HepG2 (cell line): ENCODE results near the gene MCRIP2. TPM values are rescaled to one million over a fixed set of nuclear protein-coding genes. Genes with fewer than 3 reads are reported as not detected.

Source experiments
- ARID2 ChIP-seq: sonication (generic); formaldehyde crosslinking; IDR thresholded peaks from 2 replicates; pipeline ENCODE4 v1.8.1; 2022; ENCODE audit warnings: mild to moderate bottlenecking, missing genetic modification reagents, borderline replicate concordance
- CC2D1A ChIP-seq: sonication (generic); formaldehyde crosslinking; IDR thresholded peaks from 2 replicates; pipeline ENCODE4 v1.8.1; 2023; ENCODE audit warnings: mild to moderate bottlenecking, missing genetic modification reagents
- EP300 ChIP-seq, 3 experiments: sonication (generic) in 1 of 3; formaldehyde crosslinking in 1 of 3; IDR thresholded peaks; 2 replicates each; pipeline versions ENCODE4 v1.5.1 to v1.6.1; 2011 to 2020; ENCODE audit warnings: low read depth in 2 of 3, low read length in 2 of 3, borderline replicate concordance in 1 of 3, improper control_type of control experiment in 1 of 3, mild to moderate bottlenecking in 1 of 3, missing genetic modification reagents in 1 of 3, moderate library complexity in 1 of 3
- FOXK1 ChIP-seq: sonication (generic); formaldehyde crosslinking; IDR thresholded peaks from 2 replicates; pipeline ENCODE4 v1.4.0; 2020; ENCODE audit warnings: low read depth, missing genetic modification reagents, borderline replicate concordance
- HES4 ChIP-seq: sonication (generic); formaldehyde crosslinking; IDR thresholded peaks from 2 replicates; pipeline ENCODE4 v1.9.0; 2021; ENCODE audit warnings: mild to moderate bottlenecking, missing genetic modification reagents, borderline replicate concordance
- KLF12 ChIP-seq: sonication (generic); formaldehyde crosslinking; IDR thresholded peaks from 2 replicates; pipeline ENCODE4 v1.4.0; 2020; ENCODE audit warnings: missing genetic modification reagents, borderline replicate concordance
- MAZ ChIP-seq, 2 experiments: sonication (generic) in 1 of 2; formaldehyde crosslinking in 1 of 2; IDR thresholded peaks; 2 replicates each; pipeline versions ENCODE4 v1.5.0 to v1.6.1; 2012 to 2020; ENCODE audit warnings: low read depth in 2 of 2, mild to moderate bottlenecking in 2 of 2, borderline replicate concordance in 1 of 2, improper control_type of control experiment in 1 of 2, low read length in 1 of 2, missing genetic modification reagents in 1 of 2, moderate library complexity in 1 of 2
- MXI1 ChIP-seq: IDR thresholded peaks from 3 replicates; pipeline ENCODE4 v1.6.1; 2012; ENCODE audit warnings: low read depth, low read length, inconsistent platforms, borderline replicate concordance
- NKX3-1 ChIP-seq: sonication (generic); formaldehyde crosslinking; IDR thresholded peaks from 2 replicates; pipeline ENCODE4 v1.5.0; 2020; ENCODE audit warnings: missing genetic modification reagents
- NR2F2 ChIP-seq: IDR thresholded peaks from 2 replicates; pipeline ENCODE4 v1.6.1; 2012; ENCODE audit warnings: low read depth, inconsistent platforms, borderline replicate concordance
- RBFOX2 ChIP-seq: fragments of 200-400 bp; formaldehyde crosslinking; IDR thresholded peaks from 2 replicates; pipeline ENCODE4 v1.6.1; 2017; ENCODE audit warnings: low read depth, mild to moderate bottlenecking, low read length
- SALL2 ChIP-seq: sonication (generic); formaldehyde crosslinking; IDR thresholded peaks from 2 replicates; pipeline ENCODE4 v1.8.1; 2023; ENCODE audit warnings: mild to moderate bottlenecking, missing genetic modification reagents, inconsistent platforms
- SKI ChIP-seq: fragments of 450-650 bp; IDR thresholded peaks from one replicate; pipeline ENCODE4 v1.6.1; 2018; ENCODE audit warnings: mild to moderate bottlenecking; ENCODE audit not compliant: partially characterized antibody
- XRCC5 ChIP-seq: fragments of 200-400 bp; formaldehyde crosslinking; optimal IDR thresholded peaks from 2 replicates; pipeline ENCODE3; 2017; ENCODE audit warnings: mild to moderate bottlenecking, low read length
- ZMAT3 ChIP-seq: sonication (generic); formaldehyde crosslinking; conservative IDR thresholded peaks from 2 replicates; pipeline ENCODE4 v1.7.0; 2021; ENCODE audit warnings: missing genetic modification reagents
- ZNF329 ChIP-seq: sonication (generic); formaldehyde crosslinking; IDR thresholded peaks from 2 replicates; pipeline ENCODE4 v1.9.0; 2021; ENCODE audit warnings: low read depth, mild to moderate bottlenecking, missing genetic modification reagents
- ZNF430 ChIP-seq: sonication (generic); formaldehyde crosslinking; IDR thresholded peaks from 2 replicates; pipeline ENCODE4 v1.9.0; 2021; ENCODE audit warnings: mild to moderate bottlenecking, missing genetic modification reagents
- polyA plus RNA-seq, 8 experiments: library from polyadenylated mRNA; depleted of rRNA in 3 of 8; stranded (reverse) in 7 of 8; unstranded in 1 of 8; fragments of >200 nt; fragmentation: Illumina TruSeq in 4 of 8; extraction: Trizol in 4 of 8; gene quantifications; 2 replicates each; pipeline versions ENCODE4 v1.2.1 to v1.2.3, GENCODE V29; 2011 to 2016; ENCODE audit warnings: low read depth in 4 of 8, missing spikeins in 1 of 8, mixed read lengths in 1 of 8; ENCODE audit not compliant: insufficient read depth in 1 of 8
- total RNA-seq, 5 experiments: library from RNA; depleted of rRNA; stranded (reverse); fragments of >200 nt; fragmentation: Illumina TruSeq; extraction: Trizol; gene quantifications; 2 replicates each; pipeline ENCODE4 v1.2.3, GENCODE V29; 2016; ENCODE audit warnings: low read depth in 1 of 5
- TF ChIP-seq, protein P1 (sequence below): sonication (generic); formaldehyde crosslinking; conservative IDR thresholded peaks from 2 replicates; pipeline ENCODE4 v1.4.0; 2020; ENCODE audit warnings: mild to moderate bottlenecking, missing genetic modification reagents, moderate library complexity
- TF ChIP-seq, protein P2 (sequence below): sonication (generic); formaldehyde crosslinking; IDR thresholded peaks from 2 replicates; pipeline ENCODE4 v1.8.1; 2023; ENCODE audit warnings: missing genetic modification reagents, mild to moderate bottlenecking, borderline replicate concordance
- TF ChIP-seq, protein P3 (sequence below): sonication (generic); formaldehyde crosslinking; IDR thresholded peaks from 2 replicates; pipeline ENCODE4 v1.9.0; 2022; ENCODE audit warnings: low read depth, missing genetic modification reagents
- TF ChIP-seq, protein P4 (sequence below): sonication (generic); formaldehyde crosslinking; IDR thresholded peaks from 2 replicates; pipeline ENCODE4 v1.8.1; 2023; ENCODE audit warnings: mild to moderate bottlenecking, missing genetic modification reagents

MCRIP2 gene
- total and polyA plus RNA-seq, 2 of the 13 experiments (the other 11 are each of a cell fraction or from before 2014, with no cell fraction given), result 39.6 to 76.7 TPM

DNA sequence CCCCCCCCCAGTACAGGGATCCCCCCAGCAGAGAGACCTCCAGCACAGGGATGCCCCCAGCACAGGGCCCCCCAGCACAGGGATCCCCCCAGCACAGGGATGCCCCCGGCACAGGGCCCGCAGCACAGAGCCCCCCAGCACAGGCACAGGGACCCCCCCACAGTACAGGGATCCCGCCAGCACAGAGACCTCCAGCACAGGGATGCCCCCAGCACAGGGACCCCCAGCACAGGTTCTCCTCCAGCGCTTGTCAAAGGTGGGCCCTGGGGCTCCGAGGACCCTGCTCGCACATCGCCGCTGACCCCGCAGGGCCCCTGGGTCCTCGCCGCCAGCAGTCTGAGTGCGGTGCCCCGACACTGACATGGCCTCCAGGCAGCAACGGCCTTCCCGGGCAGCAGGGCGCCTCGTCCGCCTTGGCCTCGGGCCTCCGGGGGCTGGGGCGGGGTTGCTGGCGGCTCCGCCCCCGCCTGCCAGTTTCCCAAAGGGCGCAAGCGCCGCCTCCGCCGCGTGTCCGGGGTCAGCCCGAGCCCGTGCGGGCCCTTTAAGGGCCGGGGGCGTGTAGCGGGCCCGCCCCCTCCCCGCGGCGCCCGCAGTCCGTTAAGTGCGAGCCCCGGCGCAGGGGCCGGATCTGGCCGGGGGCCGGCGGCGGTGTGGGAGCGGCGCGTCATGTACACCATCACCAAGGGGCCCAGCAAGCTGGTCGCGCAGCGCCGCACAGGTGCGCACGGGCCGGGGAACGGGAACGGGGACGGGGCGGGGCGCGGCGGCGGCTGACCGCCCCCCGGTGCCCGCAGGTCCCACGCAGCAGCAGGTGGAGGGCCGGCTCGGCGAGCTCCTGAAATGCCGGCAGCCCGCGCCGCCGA, at the start of gene MCRIP2 (continued):
- TF ChIP-seq, protein P1, sequence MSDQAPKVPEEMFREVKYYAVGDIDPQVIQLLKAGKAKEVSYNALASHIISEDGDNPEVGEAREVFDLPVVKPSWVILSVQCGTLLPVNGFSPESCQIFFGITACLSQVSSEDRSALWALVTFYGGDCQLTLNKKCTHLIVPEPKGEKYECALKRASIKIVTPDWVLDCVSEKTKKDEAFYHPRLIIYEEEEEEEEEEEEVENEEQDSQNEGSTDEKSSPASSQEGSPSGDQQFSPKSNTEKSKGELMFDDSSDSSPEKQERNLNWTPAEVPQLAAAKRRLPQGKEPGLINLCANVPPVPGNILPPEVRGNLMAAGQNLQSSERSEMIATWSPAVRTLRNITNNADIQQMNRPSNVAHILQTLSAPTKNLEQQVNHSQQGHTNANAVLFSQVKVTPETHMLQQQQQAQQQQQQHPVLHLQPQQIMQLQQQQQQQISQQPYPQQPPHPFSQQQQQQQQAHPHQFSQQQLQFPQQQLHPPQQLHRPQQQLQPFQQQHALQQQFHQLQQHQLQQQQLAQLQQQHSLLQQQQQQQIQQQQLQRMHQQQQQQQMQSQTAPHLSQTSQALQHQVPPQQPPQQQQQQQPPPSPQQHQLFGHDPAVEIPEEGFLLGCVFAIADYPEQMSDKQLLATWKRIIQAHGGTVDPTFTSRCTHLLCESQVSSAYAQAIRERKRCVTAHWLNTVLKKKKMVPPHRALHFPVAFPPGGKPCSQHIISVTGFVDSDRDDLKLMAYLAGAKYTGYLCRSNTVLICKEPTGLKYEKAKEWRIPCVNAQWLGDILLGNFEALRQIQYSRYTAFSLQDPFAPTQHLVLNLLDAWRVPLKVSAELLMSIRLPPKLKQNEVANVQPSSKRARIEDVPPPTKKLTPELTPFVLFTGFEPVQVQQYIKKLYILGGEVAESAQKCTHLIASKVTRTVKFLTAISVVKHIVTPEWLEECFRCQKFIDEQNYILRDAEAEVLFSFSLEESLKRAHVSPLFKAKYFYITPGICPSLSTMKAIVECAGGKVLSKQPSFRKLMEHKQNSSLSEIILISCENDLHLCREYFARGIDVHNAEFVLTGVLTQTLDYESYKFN, result peak; percentile 30; the same call in 1 of the 2 replicates
- TF ChIP-seq FOXK1 (CRISPR knock-in tag) (0 out of 2 replicates have a peak, but pooled peaks have one; percentile 33), KLF12 (no peak), NKX3-1 (CRISPR knock-in tag) (0 out of 2 replicates have a peak, but pooled peaks have one; percentile 13), ARID2 (CRISPR knock-in tag) (no peak), ZMAT3 (CRISPR knock-in tag) (no peak; the same call in 1 of the 2 replicates), SKI (peak; percentile 8), MXI1 (peak; percentile 87; the same call in 1 of the 3 replicates), NR2F2 (no peak), SALL2 (CRISPR knock-in tag) (peak; percentile 68; the same call in 1 of the 2 replicates), MAZ (IDR thresholded peaks at IDR 0.05; ENCODE audit: borderline replicate concordance, low read depth, low read length) (peak; percentile 68; the same call in 1 of the 2 replicates), MAZ (CRISPR knock-in tag; IDR thresholded peaks at IDR 0.05; ENCODE audit: low read depth) (0 out of 2 replicates have a peak, but pooled peaks have one; percentile 40), XRCC5 (peak; percentile 67), CC2D1A (CRISPR knock-in tag) (no peak), RBFOX2 (peak; percentile 85), ZNF329 (CRISPR knock-in tag) (0 out of 2 replicates have a peak, but pooled peaks have one; percentile 19), HES4 (CRISPR knock-in tag) (0 out of 2 replicates have a peak, but pooled peaks have one; percentile 47), EP300 (IDR thresholded peaks at IDR 0.05; ENCODE audit: low read depth in 2 of 2, low read length in 2 of 2) (peak in 1 of 2 experiments; percentile 20; a peak in 1 of 4 replicates), EP300 (CRISPR knock-in tag; IDR thresholded peaks at IDR 0.05; ENCODE audit: borderline replicate concordance) (no peak), ZNF430 (CRISPR knock-in tag) (peak; percentile 40)
- TF ChIP-seq, protein P2, sequence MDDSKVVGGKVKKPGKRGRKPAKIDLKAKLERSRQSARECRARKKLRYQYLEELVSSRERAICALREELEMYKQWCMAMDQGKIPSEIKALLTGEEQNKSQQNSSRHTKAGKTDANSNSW, result 0 out of 2 replicates have a peak, but pooled peaks have one; percentile 16
- TF ChIP-seq, protein P3, sequence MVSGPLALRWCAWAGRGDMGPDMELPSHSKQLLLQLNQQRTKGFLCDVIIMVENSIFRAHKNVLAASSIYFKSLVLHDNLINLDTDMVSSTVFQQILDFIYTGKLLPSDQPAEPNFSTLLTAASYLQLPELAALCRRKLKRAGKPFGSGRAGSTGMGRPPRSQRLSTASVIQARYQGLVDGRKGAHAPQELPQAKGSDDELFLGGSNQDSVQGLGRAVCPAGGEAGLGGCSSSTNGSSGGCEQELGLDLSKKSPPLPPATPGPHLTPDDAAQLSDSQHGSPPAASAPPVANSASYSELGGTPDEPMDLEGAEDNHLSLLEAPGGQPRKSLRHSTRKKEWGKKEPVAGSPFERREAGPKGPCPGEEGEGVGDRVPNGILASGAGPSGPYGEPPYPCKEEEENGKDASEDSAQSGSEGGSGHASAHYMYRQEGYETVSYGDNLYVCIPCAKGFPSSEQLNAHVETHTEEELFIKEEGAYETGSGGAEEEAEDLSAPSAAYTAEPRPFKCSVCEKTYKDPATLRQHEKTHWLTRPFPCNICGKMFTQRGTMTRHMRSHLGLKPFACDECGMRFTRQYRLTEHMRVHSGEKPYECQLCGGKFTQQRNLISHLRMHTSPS (CRISPR knock-in tag), result no peak
- TF ChIP-seq, protein P4, sequence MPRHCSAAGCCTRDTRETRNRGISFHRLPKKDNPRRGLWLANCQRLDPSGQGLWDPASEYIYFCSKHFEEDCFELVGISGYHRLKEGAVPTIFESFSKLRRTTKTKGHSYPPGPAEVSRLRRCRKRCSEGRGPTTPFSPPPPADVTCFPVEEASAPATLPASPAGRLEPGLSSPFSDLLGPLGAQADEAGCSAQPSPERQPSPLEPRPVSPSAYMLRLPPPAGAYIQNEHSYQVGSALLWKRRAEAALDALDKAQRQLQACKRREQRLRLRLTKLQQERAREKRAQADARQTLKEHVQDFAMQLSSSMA (CRISPR knock-in tag), result peak; percentile 5; the same call in 1 of the 2 replicates
